ENCODE measurements around the gene CA9.

Gene CA9

DNA sequence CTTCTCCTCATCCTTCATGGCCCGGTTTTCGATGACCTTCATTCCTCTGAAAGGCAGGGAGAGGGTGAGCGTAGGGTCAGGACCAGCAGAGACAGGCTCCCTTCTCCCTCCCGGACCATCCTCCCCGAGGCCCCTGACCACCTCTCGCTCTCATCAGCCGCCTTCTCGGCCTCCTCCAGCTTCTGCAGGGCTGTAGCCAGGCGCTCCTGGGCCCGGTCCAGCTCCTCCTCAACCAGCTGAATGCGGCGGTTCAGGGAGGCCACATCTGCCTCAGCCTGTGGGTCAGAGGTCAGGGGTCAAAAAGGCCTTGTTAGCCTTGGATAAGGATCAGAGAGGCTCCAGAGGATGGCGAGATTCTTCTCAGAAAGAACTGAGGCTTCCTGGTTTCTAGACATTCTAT is 11.8 kb downstream of the CA9 start:
- TF ChIP-seq, protein P1, sequence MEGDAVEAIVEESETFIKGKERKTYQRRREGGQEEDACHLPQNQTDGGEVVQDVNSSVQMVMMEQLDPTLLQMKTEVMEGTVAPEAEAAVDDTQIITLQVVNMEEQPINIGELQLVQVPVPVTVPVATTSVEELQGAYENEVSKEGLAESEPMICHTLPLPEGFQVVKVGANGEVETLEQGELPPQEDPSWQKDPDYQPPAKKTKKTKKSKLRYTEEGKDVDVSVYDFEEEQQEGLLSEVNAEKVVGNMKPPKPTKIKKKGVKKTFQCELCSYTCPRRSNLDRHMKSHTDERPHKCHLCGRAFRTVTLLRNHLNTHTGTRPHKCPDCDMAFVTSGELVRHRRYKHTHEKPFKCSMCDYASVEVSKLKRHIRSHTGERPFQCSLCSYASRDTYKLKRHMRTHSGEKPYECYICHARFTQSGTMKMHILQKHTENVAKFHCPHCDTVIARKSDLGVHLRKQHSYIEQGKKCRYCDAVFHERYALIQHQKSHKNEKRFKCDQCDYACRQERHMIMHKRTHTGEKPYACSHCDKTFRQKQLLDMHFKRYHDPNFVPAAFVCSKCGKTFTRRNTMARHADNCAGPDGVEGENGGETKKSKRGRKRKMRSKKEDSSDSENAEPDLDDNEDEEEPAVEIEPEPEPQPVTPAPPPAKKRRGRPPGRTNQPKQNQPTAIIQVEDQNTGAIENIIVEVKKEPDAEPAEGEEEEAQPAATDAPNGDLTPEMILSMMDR (IDR thresholded peaks at IDR 0.05; ENCODE audit: low read depth, low read length) = no peak

DNA sequence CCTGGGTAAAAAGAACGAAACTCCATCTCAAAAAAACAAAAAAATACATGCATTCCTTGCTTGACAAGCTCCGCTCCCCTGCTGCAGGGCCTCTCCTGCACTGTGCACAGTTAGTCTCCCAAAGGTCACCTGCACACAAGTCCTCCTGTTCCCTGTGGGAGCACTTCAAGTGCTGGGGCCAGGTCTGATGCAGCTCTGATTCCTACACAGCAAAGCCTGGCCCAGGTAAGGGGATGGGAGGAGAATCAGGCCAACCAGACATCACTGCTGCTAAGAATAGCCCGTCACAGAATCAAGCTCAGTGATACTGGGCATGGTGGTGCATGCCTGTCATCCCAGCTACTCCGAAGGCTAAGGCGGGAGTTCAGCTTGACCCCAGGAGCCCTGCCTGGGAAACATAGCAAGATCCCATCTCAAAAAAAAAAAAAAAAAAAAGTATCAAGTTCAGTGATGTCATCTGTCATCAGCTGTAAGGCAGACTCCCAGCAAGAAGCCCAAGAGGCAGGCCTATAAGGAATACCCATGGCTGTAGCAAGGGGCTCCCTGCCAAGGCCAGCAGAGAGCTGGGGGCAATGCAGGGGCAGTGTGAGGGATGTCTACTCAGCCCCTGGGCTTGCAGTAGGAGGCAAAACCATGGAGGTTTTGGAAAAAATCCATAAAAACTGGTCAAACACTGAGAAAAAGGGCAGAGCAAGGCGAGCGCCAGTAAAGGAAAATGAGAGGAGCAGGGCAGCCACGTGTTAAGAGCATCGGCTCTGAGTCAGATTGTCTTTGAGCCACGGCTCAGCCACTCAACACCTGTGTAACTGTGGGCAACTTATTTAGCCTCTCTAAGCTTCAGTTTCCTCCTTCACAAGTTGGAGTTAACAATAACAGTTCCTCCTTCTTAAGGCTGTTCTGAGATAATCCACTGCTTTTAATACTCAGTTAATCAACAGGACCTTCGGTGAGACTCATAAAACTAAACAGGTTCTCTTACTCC is 12.8 kb downstream of the CA9 start:
- peak overlapping the region; percentile 3 to 73 for H3K4me3 ChIP-seq (replicated peaks in 1 of 2; ENCODE audit: low read depth in 2 of 2, low read length in 2 of 2)
- TF ChIP-seq, protein P1 (IDR thresholded peaks at IDR 0.05; ENCODE audit: low read depth, low read length) = no peak
- peak; percentile 43 to 74 for DNase-seq (ENCODE audit: low read depth in 2 of 2)

More for the DNA sequence above, 11.8 kb downstream of the CA9 start:
- no peak overlapping the region for H3K4me3 ChIP-seq (replicated peaks in 1 of 2; ENCODE audit: low read depth in 2 of 2, low read length in 2 of 2)
- no peak for DNase-seq (ENCODE audit: low read depth in 2 of 2)

DNA sequence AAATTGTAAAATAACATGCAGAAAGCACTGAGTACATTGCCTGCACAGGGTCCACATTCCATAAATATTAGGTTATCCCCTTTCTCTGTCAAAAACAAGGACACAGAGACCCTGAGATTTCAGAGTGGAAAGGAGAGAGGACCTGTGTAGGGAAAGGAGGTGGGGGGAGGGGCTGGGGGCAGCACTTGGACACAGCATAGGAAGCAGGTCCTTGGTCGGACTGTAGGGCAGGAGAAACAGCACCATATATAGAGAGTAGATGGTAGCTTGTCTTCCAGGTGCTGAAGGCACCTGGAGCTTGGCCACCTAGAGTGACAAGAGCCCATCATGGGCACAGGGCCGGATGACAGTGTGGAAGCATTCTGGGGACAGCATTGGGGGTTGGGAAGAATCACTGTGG is 13.6 kb downstream of the CA9 start:
- peak overlapping the region; percentile 73 to 77 for H3K4me3 ChIP-seq (replicated peaks in 1 of 2; ENCODE audit: low read depth in 2 of 2, low read length in 2 of 2)
- DNase-seq (ENCODE audit: low read depth in 2 of 2) = no peak
- TF ChIP-seq, protein P1 (IDR thresholded peaks at IDR 0.05; ENCODE audit: low read depth, low read length) = no peak

DNA sequence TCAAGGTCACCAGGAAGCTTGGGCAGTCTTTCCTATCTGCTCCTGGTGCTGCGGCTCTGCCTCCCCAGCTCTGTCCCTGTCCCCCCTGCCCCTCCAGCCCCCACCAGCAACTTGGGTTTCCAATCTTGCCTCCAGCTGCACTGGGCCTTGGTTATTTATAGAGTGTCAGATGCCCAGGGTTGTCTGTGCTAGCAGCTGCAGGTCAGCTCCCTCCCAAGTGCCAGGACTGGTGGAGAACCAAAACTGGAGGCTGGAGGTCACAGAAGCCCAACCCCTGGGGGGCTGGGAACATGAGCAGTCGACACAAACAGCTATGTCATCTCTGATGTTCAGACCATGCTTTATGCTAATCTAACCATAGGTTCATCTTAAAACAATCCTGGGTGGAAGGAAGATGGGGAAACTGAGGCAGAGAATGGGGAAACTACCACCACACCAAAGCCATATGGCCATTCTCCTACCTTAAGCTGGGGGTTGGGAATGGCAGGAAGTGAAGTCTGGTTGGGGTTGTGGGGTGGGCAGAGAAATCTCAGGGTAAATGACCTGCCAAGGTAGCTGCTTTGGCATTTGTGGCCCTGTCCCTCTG is 14.3 kb downstream of the CA9 start:
- DNase-seq (ENCODE audit: low read depth in 2 of 2) = no peak
- TF ChIP-seq, protein P1 (IDR thresholded peaks at IDR 0.05; ENCODE audit: low read depth, low read length) = no peak
- H3K4me3 ChIP-seq (replicated peaks in 1 of 2; ENCODE audit: low read depth in 2 of 2, low read length in 2 of 2) = peak overlapping the region; percentile 73 to 77

DNA sequence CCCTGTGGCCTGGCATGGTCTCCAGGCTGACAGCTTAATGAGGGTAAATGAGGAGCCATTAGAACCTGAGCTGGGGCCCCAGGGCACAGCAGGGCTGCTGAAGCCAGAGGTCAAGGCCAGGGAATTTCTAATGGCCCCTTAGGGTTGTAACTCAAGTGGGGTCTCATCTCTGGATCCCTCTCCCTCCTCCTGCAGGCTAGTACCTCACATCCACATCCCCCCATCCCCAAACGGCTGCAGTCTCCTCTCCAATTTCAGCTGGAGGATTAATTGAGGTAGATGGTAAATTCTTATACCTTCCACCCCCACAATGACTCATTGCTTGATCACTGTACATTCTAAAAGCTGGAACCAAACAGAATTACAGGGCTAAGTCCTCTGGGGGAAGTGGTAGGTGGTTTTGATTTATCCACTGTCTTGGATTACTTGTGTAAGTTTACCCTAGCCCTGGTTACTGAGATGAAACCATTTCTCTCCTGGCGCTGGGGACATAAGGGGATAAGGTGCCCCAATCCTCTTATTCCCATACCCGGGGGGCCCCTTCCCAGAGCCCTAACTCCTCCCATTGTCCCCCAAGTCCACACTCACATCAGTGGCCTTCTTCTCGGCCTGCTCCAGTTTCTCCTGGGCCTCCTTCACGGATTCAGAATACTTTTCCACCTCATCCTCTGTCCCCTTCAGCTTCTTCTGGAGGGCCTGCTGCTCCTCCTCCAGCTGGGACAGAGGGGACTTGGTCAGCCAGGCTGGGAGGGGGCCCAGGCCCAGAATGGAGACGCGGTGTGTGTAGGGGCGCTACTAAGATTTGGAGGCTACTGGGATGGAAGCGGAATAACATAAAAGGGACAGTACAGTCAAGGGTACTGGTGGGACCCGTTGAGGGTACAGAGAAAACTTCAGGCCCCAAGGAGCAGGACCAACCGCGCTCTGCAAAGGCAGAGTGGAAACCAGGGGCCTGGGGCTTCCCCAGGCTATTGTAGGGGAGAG is 15.1 kb downstream of the CA9 start:
- peak overlapping the region; percentile 73 to 77 for H3K4me3 ChIP-seq (replicated peaks in 1 of 2; ENCODE audit: low read depth in 2 of 2, low read length in 2 of 2)
- TF ChIP-seq, protein P1 (IDR thresholded peaks at IDR 0.05; ENCODE audit: low read depth, low read length) = no peak
- DNase-seq (ENCODE audit: low read depth in 2 of 2) = peak; percentile 72 to 82
